Cerebellar nuclear complex (tissue), 1 donor: ENCODE results near the gene TMEM63B.
A peak's percentile ranks its signal among the peaks of the same experiment; 100 is the strongest.
"Not testable (repeated sequence)": the region's sequence is repeated elsewhere in the genome, so short reads cannot be mapped to it uniquely, and the experiment has no call there.

Source experiments
- DNase-seq, 2 experiments: peaks; one replicate each; lab custom pipeline; 2025; lab: John Stamatoyannopoulos, UW

The TMEM63B gene

GRCh38 chr6:44127186-44128019 is at the start of gene TMEM63B, which contains the start of gene MRPL14:
Gene TMEM63B, plus strand, starts transcription at chr6:44127554. Its CDS starts 7,031 bp downstream, at chr6:44134585.
Gene MRPL14, minus strand, starts transcription at chr6:44127452. Its CDS starts 10,841 bp downstream, at chr6:44116611.
- peak in 1 of 2 experiments; percentile 45 for DNase-seq

DNA sequence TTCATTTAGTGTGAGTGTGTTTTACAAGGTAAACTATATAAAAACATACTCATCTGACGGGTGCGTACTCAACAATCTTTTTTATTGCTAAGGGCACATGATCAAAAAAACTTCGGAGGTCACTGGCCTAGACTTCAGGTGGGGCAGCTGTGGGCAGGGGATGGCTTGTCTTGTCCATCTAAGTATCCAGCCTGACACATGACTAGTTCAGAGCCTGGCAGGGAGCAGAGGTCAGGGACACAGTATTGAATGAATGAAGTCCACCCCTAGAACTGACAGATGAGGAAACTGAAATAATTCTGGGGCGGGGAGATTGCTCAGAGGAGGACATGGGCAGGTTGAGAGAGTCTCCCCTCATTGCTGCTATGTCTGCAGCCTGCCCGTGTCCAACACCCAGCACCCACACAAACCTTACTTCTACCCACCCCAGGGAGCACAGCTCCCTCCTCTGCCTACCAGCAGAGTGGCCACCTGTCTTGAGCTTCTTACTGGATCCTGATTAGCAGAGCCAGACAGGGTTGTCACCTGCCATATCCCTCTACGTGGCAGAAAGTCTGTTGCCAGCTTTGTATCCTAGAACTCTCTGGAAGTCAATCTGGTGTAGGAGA is 49.0 kb upstream of the TMEM63B start:
- no peak for DNase-seq

DNA sequence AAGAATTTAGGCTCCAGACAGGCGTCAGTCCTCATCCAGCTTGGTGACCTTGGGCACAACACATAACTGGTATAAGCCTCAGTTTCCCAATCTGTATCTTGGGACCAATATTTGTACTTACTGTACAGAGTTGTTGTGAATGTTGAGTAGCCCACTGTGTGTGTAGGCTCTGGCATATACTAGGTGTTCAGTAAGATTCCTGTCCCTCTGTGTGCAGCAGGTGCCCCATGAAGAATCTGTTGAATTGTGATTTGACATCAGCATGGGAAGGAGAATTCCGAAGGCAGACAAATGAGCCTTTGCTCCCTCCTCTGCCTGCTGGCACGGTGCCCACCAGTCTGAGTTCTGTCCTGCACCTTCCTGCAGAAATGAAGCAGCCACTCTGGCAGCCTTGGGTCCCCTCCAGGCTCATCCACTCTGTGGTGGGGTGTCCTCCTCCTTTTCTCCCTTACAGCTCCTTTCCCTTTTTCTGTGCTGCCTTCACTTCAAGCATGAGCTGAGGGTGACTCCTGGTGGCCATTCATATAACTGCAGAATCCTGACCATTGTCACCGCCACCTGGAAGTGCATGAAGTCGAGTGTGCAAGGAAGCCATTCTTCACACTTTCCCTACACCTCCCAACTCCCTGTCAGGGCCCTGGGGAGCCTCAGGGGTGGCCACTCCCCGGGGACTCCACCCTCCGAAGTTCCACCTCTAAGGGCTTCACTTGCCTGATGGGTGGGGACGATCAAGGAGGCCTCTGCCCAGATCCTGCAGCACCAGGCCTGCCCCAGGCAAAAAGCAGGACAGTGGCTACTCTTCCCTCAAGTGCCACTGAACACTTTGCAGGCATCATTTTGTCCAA is 48.3 kb upstream of the TMEM63B start:
- DNase-seq, result no peak

GRCh38 chr6:44079672-44080071 is 47.7 kb upstream of the TMEM63B start:
- no peak for DNase-seq

GRCh38 chr6:44080561-44081521 is 46.5 kb upstream of the TMEM63B start:
- DNase-seq, result no peak

DNA sequence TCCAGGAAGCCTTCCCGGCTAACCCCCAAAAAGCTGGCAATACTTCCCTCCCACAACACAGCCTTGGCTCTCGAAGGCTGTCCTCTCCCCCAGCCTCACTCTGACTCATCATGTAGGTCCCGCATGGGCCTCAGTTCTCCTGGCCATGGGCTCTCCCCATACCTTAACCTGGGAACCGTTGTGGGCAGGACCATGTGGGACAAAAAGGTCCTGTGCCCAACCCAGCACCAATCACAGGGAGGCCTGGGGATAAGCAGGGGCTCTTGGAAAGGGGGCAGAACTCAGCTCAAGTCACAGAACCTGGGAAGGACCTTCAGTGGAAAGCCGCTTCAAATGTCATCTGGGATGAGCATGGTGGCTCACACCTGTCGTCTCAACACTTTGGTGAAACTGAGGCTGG is 45.6 kb upstream of the TMEM63B start:
- DNase-seq, result no peak

GRCh38 chr6:44082872-44083321 is 44.5 kb upstream of the TMEM63B start:
- no peak for DNase-seq

DNA sequence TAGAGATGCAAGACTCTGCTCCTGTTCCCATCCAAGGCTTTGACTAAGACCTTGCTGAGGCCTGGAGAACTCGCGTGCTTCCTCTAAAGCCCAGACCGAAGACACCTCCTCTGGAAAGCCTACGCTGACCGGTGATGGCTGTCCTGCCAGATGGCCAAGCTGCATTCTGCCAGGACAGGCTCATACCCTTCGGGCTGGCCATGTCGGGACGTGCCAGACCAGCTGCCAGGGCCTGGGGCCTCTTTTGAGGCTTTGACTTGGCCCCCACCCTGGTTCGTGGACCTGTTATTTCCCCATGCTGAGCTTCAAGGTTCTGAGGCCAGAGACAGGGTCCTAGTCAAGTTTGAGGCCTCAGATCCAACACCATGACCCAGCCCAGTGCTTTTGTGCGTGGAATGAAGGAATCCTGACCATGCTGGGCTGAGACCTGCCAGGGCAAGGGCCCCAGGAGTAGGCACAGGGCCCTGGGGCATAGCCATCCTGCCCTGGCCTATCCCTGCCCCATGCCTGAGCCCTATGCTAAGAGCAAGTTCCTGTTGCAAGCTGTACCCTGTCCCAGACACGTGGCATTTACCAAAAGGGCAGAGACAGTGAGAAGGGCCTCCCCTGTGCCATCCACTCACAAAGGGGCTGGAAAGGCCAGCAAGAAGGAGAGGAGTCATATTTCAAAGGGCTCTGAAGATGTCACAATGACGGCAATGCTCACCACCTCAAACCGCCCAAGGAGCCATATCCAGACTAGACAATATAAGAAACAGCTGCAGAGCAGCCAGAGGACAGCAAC is 42.9 kb upstream of the TMEM63B start:
- no peak for DNase-seq

DNA sequence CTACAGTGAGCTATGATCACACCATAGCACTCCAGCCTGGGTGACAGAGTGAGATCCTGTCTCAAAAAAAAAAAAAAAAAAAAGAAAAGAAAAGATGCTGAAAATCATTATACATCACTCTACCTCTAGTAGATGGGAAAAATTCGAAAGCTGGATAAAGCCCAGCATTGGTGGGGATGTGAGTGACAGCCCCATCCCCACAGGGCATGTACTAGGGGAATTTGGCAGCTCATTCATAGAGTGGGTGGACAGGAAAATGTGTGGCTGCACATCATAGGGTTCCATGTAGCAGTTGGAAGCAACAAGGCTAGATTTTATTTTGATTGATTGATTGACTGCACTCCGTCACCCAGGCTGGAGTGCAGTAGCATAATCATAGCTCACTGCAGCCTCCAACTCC is 42.1 kb upstream of the TMEM63B start:
- DNase-seq, result no peak

DNA sequence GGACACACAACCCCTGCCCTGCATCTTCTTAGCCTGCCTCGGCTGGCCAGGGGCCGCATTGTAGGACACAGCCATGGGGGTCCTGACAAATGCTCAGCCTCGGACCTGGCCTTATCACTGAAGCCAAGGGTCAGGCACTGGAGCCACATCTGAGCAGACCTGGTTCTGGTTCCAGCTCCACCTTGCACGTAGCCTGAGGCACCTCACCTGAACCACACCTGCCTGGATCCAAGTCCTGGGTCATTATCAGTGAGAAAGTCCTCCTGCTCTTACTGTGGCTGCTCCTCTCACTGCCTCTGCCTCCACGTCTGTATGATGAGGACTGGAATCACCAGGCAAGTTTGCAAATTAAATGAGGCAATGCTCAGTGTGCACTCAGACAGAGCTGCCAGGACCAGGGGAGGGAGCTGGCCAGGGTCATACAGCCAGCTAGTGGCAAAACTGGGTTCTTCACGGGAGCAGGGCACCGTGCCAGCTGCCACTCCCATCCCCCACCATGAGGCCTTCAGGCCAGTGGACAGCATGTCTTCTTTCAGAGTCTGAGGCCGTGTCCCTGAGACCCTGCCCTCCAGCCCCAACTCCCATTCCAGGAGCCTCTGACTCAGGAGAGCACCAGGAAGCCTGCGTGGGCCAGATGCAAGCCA is 40.3 kb upstream of the TMEM63B start:
- DNase-seq, result no peak

DNA sequence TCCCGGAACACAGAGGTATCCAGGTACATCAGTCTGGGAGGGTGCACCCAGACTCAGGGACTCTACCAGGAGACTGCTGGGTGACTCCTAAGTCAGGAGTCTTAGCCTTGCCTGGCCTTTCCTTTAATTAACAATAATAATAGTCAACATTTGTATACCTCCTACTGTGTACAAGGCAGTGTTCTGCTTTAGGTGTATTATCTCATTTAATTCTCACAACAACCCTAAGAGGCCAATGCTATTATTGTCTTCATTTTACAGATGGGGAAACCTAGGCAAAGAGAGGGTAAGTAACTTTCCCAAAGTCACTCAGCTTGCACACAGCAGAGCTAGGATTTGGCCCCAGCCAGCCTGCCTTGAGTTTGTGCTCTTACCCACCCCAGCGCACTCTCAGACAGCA is 39.7 kb upstream of the TMEM63B start:
- DNase-seq, result no peak

DNA sequence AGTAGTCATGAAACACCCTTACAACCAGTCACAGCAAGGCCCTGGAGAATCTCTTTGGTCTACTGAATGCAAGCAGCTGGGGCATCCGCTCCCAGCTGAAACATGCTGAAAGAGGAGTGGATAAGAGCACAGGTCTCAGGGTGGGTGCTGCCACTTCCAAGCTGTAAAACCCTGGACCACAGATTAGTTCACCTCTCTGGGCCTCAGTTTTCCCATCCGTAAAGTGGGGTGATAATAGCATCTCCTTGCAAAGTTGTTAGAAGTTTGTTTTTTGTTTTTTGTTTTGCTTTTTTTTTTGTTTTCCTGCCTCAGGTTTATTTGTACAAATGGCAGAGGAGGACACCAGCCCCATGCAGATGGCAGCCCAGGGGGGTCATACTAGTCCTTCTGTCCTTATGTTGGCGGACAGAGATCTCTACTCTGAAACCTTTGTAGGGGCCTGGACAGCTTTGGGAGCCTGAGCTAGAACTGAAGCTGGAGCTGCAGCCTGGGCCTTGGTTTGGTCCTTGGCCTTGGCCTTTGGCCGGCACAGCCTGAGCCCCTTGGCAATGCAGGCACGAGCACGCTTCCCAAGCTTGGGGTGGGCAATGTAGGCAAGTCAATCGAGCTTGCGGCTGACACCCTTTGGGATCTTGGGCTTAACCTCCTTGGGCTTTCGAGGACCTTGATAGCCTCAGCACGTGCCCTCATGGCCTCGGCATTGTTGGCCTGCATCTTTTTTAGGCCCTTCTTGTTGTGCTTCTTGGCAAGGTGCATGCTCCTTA is 38.3 kb upstream of the TMEM63B start:
- no peak for DNase-seq

DNA sequence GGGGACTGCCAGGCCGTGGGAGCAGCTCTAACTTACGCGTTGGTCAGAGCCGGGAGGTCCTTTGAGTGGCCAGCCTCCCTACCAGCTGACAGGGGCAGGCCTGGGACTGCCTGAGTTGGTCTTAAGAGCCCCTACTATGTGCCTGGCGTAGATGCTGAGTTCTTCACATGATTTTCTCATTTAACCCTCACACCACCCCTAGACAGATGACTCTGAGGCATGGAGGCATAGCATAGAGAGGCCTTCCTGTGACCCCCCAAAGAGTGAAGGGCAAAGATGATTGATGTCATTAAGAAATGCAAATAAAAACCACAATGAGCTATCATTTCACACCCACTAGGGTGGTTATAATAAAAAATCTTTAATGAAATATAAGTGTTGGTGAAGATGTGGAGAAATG is 36.9 kb upstream of the TMEM63B start:
- no peak for DNase-seq

- DNase-seq, result not testable (repeated sequence)
Measured at GRCh38 chr6:44091356-44091755, 36.0 kb upstream of the TMEM63B start.

DNA sequence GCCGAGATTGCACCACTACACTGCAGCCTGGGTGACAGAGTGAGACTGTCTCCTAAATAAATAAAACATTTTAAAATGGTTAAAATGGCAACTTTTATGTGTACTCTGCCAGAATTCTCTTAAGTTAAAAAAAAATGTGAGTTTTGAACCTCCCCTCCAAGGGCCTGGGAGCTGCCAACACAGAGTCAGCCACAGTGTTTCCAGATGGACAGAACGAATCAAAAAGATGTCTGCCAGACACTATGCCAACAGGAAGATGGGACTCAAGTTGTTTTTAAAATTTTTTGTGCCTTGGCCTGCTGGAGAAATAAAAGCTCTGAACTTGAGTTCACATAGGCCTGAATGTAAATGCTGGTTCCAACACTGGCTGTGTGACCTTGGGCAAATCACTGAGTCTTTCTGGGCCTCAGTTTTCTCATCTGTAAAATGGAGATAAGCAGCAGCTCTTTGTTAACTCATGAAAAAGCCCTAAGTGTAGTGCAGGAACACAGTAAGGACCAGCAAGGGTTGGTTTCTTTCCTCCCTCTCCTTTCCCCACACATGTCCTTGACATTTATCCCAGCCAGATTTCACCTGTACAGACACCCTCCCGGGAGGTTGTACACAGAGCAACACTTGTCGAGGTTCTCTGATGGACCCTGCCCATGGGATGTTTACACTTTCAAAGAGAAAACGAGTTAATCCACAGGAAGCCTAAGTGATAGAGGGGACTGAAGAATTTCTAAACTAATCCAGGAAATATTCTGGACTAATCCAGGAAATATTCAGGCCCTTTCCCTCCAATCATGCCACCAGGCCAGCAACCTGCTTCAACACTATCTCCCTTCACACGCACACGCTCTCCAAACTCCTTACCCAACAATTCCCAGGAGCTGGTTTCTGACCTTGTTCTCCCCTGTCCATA is 35.1 kb upstream of the TMEM63B start:
- no peak for DNase-seq

DNA sequence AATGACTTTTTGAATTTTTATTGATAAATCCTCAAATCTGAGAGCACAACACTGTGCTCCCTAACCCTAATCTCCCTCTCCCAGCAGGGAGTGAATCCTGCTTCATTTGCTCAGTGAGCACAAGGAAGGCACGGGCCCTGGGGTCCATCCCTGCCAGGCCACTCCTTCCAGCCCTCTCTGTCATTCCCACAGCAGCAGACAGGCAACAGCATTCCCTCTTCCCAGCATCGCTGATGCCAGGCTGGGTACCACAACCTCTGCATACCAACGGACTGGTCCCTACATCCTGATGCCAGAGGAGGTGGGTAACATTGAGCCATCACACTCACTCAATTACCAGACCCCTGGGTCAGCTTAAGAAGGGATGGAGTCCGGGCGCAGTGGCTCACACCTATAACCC is 34.3 kb upstream of the TMEM63B start:
- DNase-seq, result no peak

DNA sequence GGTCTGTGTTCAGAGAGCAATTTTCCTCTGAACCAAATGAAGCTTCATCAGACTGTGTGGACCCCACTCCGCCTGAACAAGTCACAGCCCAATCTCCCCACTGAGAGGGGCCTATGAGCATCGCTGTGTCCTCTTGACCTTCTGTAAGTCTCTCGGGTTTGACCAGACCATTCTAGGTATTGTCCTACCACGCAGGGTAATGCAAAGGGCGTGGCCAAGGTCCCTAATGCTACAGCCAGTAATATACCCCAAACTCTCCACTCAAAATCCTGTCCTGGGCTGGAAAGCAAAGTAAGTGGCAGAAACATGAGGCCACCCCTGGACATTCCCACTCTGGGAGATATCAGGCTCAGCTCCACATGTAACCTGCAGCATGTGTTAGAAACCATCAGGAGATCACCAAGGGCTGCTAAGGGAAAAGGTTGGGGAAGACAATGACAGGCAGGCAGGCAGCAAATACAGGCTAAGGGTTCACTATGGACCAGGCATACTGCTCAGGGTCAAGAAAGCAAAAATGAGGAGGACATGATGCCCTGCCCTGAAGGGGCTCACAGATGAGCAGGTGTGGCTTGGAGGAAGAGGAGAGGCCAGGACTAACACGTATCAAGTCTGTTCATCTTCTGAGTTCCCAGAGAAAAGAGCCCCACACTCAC is 33.5 kb upstream of the TMEM63B start:
- no peak for DNase-seq
